ENCODE results near the gene RAPGEF2. TPM values are rescaled to one million over a fixed set of nuclear protein-coding genes. Genes with fewer than 3 reads are reported as not detected.

The RAPGEF2 gene
- total RNA-seq, 1 donor from 2014 or later = 31.0 TPM

- no peak for DNase-seq (ENCODE audit: low spot score)
- Mint-ChIP-seq H3K27me3 (ENCODE audit: low read depth) (no peaks in the 10 kb centered on the region), H3K9me3 (ENCODE audit: low read depth) (no peaks in the 10 kb centered on the region), H3K4me1 (ENCODE audit: low read depth) (peaks cover 27% of the 10 kb centered on the region), H3K27ac (ENCODE audit: unreplicated experiment) (no peak overlapping the region), H3K36me3 (ENCODE audit: low read depth) (peaks cover 2% of the 10 kb centered on the region), H3K4me3 (ENCODE audit: unreplicated experiment) (no peak overlapping the region)
- TF ChIP-seq CTCF (IDR thresholded peaks at IDR 0.05) = no peak
Observed at GRCh38 chr4:159220353-159220752, 117.5 kb downstream of the RAPGEF2 start.

- TF ChIP-seq CTCF (IDR thresholded peaks at IDR 0.05) = no peak
- H3K4me3 Mint-ChIP-seq (ENCODE audit: unreplicated experiment) = no peak overlapping the region
- H3K4me1 Mint-ChIP-seq (ENCODE audit: low read depth) = peaks cover 28% of the 10 kb centered on the region
- DNase-seq (ENCODE audit: low spot score) = no peak
- H3K9me3 Mint-ChIP-seq (ENCODE audit: low read depth) = no peaks in the 10 kb centered on the region
- no peak overlapping the region for H3K27ac Mint-ChIP-seq (ENCODE audit: unreplicated experiment)
- peaks cover 2% of the 10 kb centered on the region for H3K36me3 Mint-ChIP-seq (ENCODE audit: low read depth)
- H3K27me3 Mint-ChIP-seq (ENCODE audit: low read depth) = no peaks in the 10 kb centered on the region
Observed at GRCh38 chr4:159221280-159221679, 118.4 kb downstream of the RAPGEF2 start.

- H3K4me3 Mint-ChIP-seq (ENCODE audit: unreplicated experiment) = no peak overlapping the region
- no peak overlapping the region for H3K27ac Mint-ChIP-seq (ENCODE audit: unreplicated experiment)
- H3K36me3 Mint-ChIP-seq (ENCODE audit: low read depth) = peaks cover 2% of the 10 kb centered on the region
- DNase-seq (ENCODE audit: low spot score) = no peak
- no peaks in the 10 kb centered on the region for H3K27me3 Mint-ChIP-seq (ENCODE audit: low read depth)
- no peaks in the 10 kb centered on the region for H3K9me3 Mint-ChIP-seq (ENCODE audit: low read depth)
- H3K4me1 Mint-ChIP-seq (ENCODE audit: low read depth) = peaks cover 34% of the 10 kb centered on the region
- TF ChIP-seq CTCF (IDR thresholded peaks at IDR 0.05) = no peak
Observed at GRCh38 chr4:159222043-159222552, 119.2 kb downstream of the RAPGEF2 start.

- no peaks in the 10 kb centered on the region for H3K27me3 Mint-ChIP-seq (ENCODE audit: low read depth)
- TF ChIP-seq CTCF (IDR thresholded peaks at IDR 0.05) = no peak
- H3K27ac Mint-ChIP-seq (ENCODE audit: unreplicated experiment) = no peak overlapping the region
- no peaks in the 10 kb centered on the region for H3K36me3 Mint-ChIP-seq (ENCODE audit: low read depth)
- DNase-seq (ENCODE audit: low spot score) = no peak
- peaks cover 53% of the 10 kb centered on the region for H3K4me1 Mint-ChIP-seq (ENCODE audit: low read depth)
- no peaks in the 10 kb centered on the region for H3K9me3 Mint-ChIP-seq (ENCODE audit: low read depth)
- no peak overlapping the region for H3K4me3 Mint-ChIP-seq (ENCODE audit: unreplicated experiment)
Observed at GRCh38 chr4:159224408-159224807, 121.5 kb downstream of the RAPGEF2 start.

- no peaks in the 10 kb centered on the region for H3K36me3 Mint-ChIP-seq (ENCODE audit: low read depth)
- peak overlapping the region; percentile 77 for H3K27ac Mint-ChIP-seq (ENCODE audit: unreplicated experiment)
- H3K27me3 Mint-ChIP-seq (ENCODE audit: low read depth) = no peaks in the 10 kb centered on the region
- TF ChIP-seq CTCF (IDR thresholded peaks at IDR 0.05) = no peak
- H3K4me1 Mint-ChIP-seq (ENCODE audit: low read depth) = peaks cover 48% of the 10 kb centered on the region
- no peak for DNase-seq (ENCODE audit: low spot score)
- peak overlapping the region; percentile 61 for H3K4me3 Mint-ChIP-seq (ENCODE audit: unreplicated experiment)
- H3K9me3 Mint-ChIP-seq (ENCODE audit: low read depth) = peaks cover 3% of the 10 kb centered on the region
Observed at GRCh38 chr4:159227378-159227777, 124.5 kb downstream of the RAPGEF2 start.
